Measurements from ENCODE around the gene SCARF1.
A peak's percentile ranks its signal among the peaks of the same experiment; 100 is the strongest.

Gene SCARF1

DNA sequence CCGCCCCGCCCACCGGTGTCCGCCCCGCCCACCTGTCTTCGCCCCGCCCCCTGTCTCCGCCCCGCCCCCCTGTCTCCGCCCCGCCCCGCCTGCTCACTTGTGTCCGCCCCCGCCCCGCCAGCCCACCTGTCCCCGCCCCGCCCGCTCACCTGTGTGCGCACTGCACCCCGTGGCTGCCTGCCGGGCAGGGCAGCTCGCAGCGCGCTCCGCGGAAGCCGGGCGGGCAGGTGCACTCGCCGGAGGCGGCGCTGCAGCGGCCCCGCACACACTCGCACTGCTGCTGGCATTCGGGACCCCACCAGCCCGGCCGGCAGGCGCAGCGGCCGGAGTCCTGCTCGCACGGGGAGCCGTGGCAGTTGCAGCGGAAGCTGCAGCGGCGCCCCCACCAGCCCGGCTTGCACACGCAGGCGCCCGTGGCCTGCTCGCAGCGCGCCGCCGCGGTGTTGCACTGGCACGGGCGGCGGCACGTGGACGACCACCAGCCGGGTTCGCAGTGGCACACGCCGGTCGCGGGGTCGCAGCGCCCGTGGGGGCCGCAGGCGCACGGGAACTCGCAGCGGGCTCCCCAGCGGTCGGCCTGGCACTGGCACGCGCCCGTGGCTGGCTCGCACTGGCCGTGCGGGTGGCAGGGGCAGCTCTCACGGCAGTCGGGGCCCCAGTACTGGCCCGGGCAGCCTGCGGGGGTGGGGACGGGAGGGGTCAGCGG is 2.1 kb downstream of the SCARF1 start:
- Histone ChIP-seq H3K27ac (no peak overlapping the region), H3K36me3 (ENCODE audit: control insufficient read depth, insufficient read depth, low read length) (no peaks in the 10 kb centered on the region), H2AFZ (peak overlapping the region; percentile 77), H3K4me1 (peaks cover 25% of the 10 kb centered on the region), H3K4me3 (ENCODE audit: low read depth, low read length) (no peak overlapping the region), H3K27me3 (ENCODE audit: control insufficient read depth, insufficient read depth, low read length) (no peaks in the 10 kb centered on the region), H3K79me2 (no peaks in the 10 kb centered on the region), H3K9ac (no peak overlapping the region), H3K9me3 (ENCODE audit: control insufficient read depth, low read length) (no peaks in the 10 kb centered on the region), H3K4me2 (ENCODE audit: low read length) (peak overlapping the region; percentile 66)
- peak; percentile 24 for TF ChIP-seq CTCF (IDR thresholded peaks at IDR 0.05)

GRCh38 chr17:1641065-1641403 is 4.5 kb downstream of the SCARF1 start:
- H2AFZ ChIP-seq, result no peak overlapping the region
- no peak overlapping the region for H3K9ac ChIP-seq
- no peaks in the 10 kb centered on the region for H3K9me3 ChIP-seq (ENCODE audit: control insufficient read depth, low read length)
- H3K79me2 ChIP-seq, result no peaks in the 10 kb centered on the region
- H3K4me2 ChIP-seq (ENCODE audit: low read length), result no peak overlapping the region
- H3K4me1 ChIP-seq, result peaks cover 34% of the 10 kb centered on the region
- no peak for TF ChIP-seq CTCF (IDR thresholded peaks at IDR 0.05)
- no peaks in the 10 kb centered on the region for H3K36me3 ChIP-seq (ENCODE audit: control insufficient read depth, insufficient read depth, low read length)
- peak overlapping the region; percentile 87 for H3K27ac ChIP-seq
- no peak overlapping the region for H3K4me3 ChIP-seq (ENCODE audit: low read depth, low read length)
- H3K27me3 ChIP-seq (ENCODE audit: control insufficient read depth, insufficient read depth, low read length), result no peaks in the 10 kb centered on the region

DNA sequence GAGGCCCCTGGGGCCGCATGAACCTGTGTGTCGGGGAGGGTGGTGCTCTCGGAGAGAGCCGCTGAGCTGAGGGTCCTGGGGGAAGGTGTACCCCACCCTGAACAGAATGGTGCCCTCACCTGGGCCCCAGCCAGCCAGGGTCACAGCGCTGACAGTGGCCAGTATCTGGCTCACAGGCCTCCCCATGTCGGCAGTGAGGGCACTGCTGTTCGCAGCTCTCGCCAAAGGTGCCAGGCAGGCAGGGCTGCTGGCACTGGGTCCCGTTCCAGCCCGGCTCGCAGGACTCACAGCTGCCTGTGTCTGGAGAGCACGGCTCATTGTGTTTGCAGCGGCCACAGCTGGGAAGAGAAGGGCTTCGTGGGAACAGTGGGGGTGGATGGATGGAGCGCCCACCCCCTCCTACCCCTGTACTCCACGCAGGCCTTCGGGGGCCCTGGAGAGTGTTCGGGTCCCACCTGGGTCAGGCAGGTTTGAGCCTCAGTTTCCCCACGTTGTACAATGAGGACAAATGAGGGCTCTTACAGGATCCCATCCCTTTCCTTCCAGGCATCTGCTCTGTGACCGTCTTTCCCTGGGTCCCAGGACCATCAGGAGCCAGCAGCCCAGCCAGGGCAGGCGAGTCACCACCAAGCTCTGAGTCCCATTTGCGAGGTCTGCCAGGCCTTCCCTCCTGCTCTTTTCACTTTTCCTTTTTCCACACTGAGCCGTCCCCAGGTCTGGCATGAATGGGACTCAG is 5.0 kb downstream of the SCARF1 start:
- no peak for TF ChIP-seq CTCF (IDR thresholded peaks at IDR 0.05)
- peak overlapping the region; percentile 87 for H3K27ac ChIP-seq
- peaks cover 34% of the 10 kb centered on the region for H3K4me1 ChIP-seq
- H3K4me2 ChIP-seq (ENCODE audit: low read length), result no peak overlapping the region
- H2AFZ ChIP-seq, result peak overlapping the region; percentile 86
- H3K27me3 ChIP-seq (ENCODE audit: control insufficient read depth, insufficient read depth, low read length), result no peaks in the 10 kb centered on the region
- H3K9me3 ChIP-seq (ENCODE audit: control insufficient read depth, low read length), result no peaks in the 10 kb centered on the region
- H3K9ac ChIP-seq, result no peak overlapping the region
- H3K79me2 ChIP-seq, result no peaks in the 10 kb centered on the region
- no peaks in the 10 kb centered on the region for H3K36me3 ChIP-seq (ENCODE audit: control insufficient read depth, insufficient read depth, low read length)
- no peak overlapping the region for H3K4me3 ChIP-seq (ENCODE audit: low read depth, low read length)

DNA sequence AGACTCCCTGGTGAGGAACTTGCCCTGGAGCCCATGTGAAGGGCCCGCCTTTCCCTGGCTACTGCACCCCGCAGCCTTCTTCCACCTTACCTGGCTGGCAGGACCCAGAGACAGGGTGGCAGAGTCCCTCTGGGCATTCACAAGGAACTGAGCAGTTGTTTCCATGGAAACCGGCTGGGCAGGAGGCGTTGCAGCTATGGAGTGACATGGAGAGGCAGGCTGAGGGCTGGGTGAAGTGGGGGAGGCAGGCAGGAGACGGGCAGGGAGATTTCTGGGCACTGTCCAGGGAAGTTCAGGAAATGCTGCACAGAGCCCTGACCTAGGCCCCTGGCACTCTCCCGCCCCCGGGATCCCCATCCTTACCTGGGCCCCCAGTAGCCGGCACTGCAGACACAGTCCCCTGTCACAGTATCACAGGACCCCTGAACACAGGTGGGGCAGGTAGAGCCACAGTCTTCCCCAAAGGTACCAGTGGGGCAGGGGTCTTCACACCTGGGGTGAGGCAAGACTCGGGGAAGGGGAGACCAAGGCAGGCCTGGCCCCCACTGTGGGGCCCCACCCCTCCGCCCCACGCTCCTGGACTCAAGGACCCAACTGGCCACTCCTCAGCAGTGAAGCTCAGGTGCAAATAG is 5.9 kb downstream of the SCARF1 start:
- Histone ChIP-seq H3K4me3 (ENCODE audit: low read depth, low read length) (no peak overlapping the region), H3K27ac (peak overlapping the region; percentile 87), H3K9ac (no peak overlapping the region), H2AFZ (peak overlapping the region; percentile 86), H3K4me1 (peaks cover 34% of the 10 kb centered on the region), H3K79me2 (no peaks in the 10 kb centered on the region), H3K4me2 (ENCODE audit: low read length) (no peak overlapping the region), H3K36me3 (ENCODE audit: control insufficient read depth, insufficient read depth, low read length) (no peaks in the 10 kb centered on the region), H3K9me3 (ENCODE audit: control insufficient read depth, low read length) (no peaks in the 10 kb centered on the region), H3K27me3 (ENCODE audit: control insufficient read depth, insufficient read depth, low read length) (no peaks in the 10 kb centered on the region)
- no peak for TF ChIP-seq CTCF (IDR thresholded peaks at IDR 0.05)

All from parathyroid adenoma (tissue), 2 donors.